Muscle of leg (tissue), 11 donors: ENCODE results near the gene MS4A10. TPM values are rescaled to one million over a fixed set of nuclear protein-coding genes. Genes with fewer than 3 reads are reported as not detected.
"Not testable (repeated sequence)": the region's sequence is repeated elsewhere in the genome, so short reads cannot be mapped to it uniquely, and the experiment has no call there.

Experiments
- DNase-seq: peaks from one replicate; pipeline ENCODE4 v3.0.0; 2013
- H3K27ac ChIP-seq: one replicate; pipeline ENCODE4 v1.5.1; 2013; ENCODE audit warnings: mild to moderate bottlenecking, low read length, control low read depth
- H3K27me3 ChIP-seq: one replicate; pipeline ENCODE4 v1.6.1; 2013; ENCODE audit warnings: low read length; ENCODE audit not compliant: control insufficient read depth, insufficient read depth
- H3K36me3 ChIP-seq: one replicate; pipeline ENCODE4 v1.6.1; 2013; ENCODE audit warnings: low read length; ENCODE audit not compliant: control insufficient read depth, insufficient read depth
- H3K4me1 ChIP-seq: one replicate; pipeline ENCODE4 v1.6.1; 2013; ENCODE audit warnings: low read length; ENCODE audit not compliant: control insufficient read depth, insufficient read depth
- H3K4me3 ChIP-seq: one replicate; pipeline ENCODE4 v1.5.1; 2013; ENCODE audit warnings: low read length, control low read depth
- H3K9me3 ChIP-seq: replicated peaks from 2 replicates; pipeline ENCODE4 v1.6.1; 2013; ENCODE audit warnings: low read depth, low read length; ENCODE audit not compliant: control insufficient read depth
- WGBS: methylation state at CpG from one replicate; pipeline ENCODE4 v1.1.5; 2013; ENCODE audit warnings: missing lambda C conversion rate; ENCODE audit not compliant: insufficient coverage; 5-methylcytosine and 5-hydroxymethylcytosine counted together
- polyA plus RNA-seq, 8 donors: library from polyadenylated mRNA; unstranded; fragments of 120-200 nt; gene quantifications; one replicate each; pipeline versions ENCODE4 v1.2.1 to v1.2.3, GENCODE V29; 2013; ENCODE audit warnings: inconsistent platforms in 1 of 8, low replicate concordance in 1 of 8; ENCODE audit not compliant: insufficient read length in 8 of 8, insufficient read depth in 1 of 8
- total RNA-seq: library from RNA; stranded (reverse); fragments of 120-200 nt; gene quantifications from one replicate; pipeline ENCODE4 v1.2.4, GENCODE V29; 2013

The MS4A10 gene
- total and polyA plus RNA-seq, 9 donors: 0.09 to 0.11 TPM; not detected in 7

GRCh38 chr11:60818057-60818456 lies 32.9 kb downstream of the MS4A10 start:
- no peak overlapping the region for H3K4me3 ChIP-seq
- 70% methylated on average over 4 of the region's 4 CpGs for WGBS
- no peak for DNase-seq
- peaks cover 12% of the 10 kb centered on the region for H3K9me3 ChIP-seq
- H3K4me1 ChIP-seq: no peaks in the 10 kb centered on the region
- H3K27ac ChIP-seq: no peak overlapping the region
- H3K36me3 ChIP-seq: no peaks in the 10 kb centered on the region
- no peaks in the 10 kb centered on the region for H3K27me3 ChIP-seq

GRCh38 chr11:60821827-60822599 lies 36.9 kb downstream of the MS4A10 start:
- H3K27me3 ChIP-seq: no peaks in the 10 kb centered on the region
- H3K9me3 ChIP-seq: peaks cover 5% of the 10 kb centered on the region
- no peak overlapping the region for H3K4me3 ChIP-seq
- no peaks in the 10 kb centered on the region for H3K36me3 ChIP-seq
- H3K4me1 ChIP-seq: no peaks in the 10 kb centered on the region
- DNase-seq: no peak
- 59% methylated on average over 6 of the region's 15 CpGs for WGBS
- H3K27ac ChIP-seq: no peak overlapping the region

- not testable (repeated sequence) for H3K36me3 ChIP-seq, H3K27ac ChIP-seq, H3K9me3 ChIP-seq, H3K4me1 ChIP-seq, H3K4me3 ChIP-seq, H3K27me3 ChIP-seq, DNase-seq
- WGBS: 91% methylated on average over 5 of the region's 5 CpGs
These were observed 38.7 kb downstream of the MS4A10 start for GRCh38 chr11:60823745-60824306.

GRCh38 chr11:60825118-60825517 lies 40.0 kb downstream of the MS4A10 start:
- 80% methylated on average over 5 of the region's 5 CpGs for WGBS
- no peaks in the 10 kb centered on the region for H3K36me3 ChIP-seq
- H3K4me1 ChIP-seq: no peaks in the 10 kb centered on the region
- no peak overlapping the region for H3K4me3 ChIP-seq
- no peak overlapping the region for H3K27ac ChIP-seq
- no peaks in the 10 kb centered on the region for H3K9me3 ChIP-seq
- H3K27me3 ChIP-seq: no peaks in the 10 kb centered on the region
- no peak for DNase-seq

GRCh38 chr11:60825790-60826189 lies 40.7 kb downstream of the MS4A10 start:
- H3K4me3 ChIP-seq: no peak overlapping the region
- H3K27me3 ChIP-seq: no peaks in the 10 kb centered on the region
- no peaks in the 10 kb centered on the region for H3K36me3 ChIP-seq
- no peaks in the 10 kb centered on the region for H3K4me1 ChIP-seq
- H3K27ac ChIP-seq: no peak overlapping the region
- DNase-seq: no peak
- WGBS: 75% methylated on average over 6 of the region's 6 CpGs
- no peaks in the 10 kb centered on the region for H3K9me3 ChIP-seq

GRCh38 chr11:60830478-60831142 lies 45.5 kb downstream of the MS4A10 start:
- Histone ChIP-seq H3K36me3 (no peaks in the 10 kb centered on the region), H3K27me3 (no peaks in the 10 kb centered on the region), H3K27ac (no peak overlapping the region), H3K4me3 (no peak overlapping the region), H3K4me1 (peaks cover 3% of the 10 kb centered on the region), H3K9me3 (no peaks in the 10 kb centered on the region)
- 24% methylated on average over 7 of the region's 10 CpGs for WGBS
- no peak for DNase-seq

- H3K27ac ChIP-seq: no peak overlapping the region
- DNase-seq: peak; percentile 83
- no peaks in the 10 kb centered on the region for H3K9me3 ChIP-seq
- no peaks in the 10 kb centered on the region for H3K36me3 ChIP-seq
- H3K4me3 ChIP-seq: no peak overlapping the region
- peaks cover 3% of the 10 kb centered on the region for H3K4me1 ChIP-seq
- 21% methylated on average over 8 of the region's 8 CpGs for WGBS
- no peaks in the 10 kb centered on the region for H3K27me3 ChIP-seq
These were observed 46.0 kb downstream of the MS4A10 start for GRCh38 chr11:60831143-60831500.

GRCh38 chr11:60831501-60832079 lies 46.5 kb downstream of the MS4A10 start:
- H3K27me3 ChIP-seq: no peaks in the 10 kb centered on the region
- 11% methylated on average over 1 of the region's 7 CpGs for WGBS
- H3K27ac ChIP-seq: no peak overlapping the region
- DNase-seq: no peak
- H3K36me3 ChIP-seq: no peaks in the 10 kb centered on the region
- H3K4me3 ChIP-seq: no peak overlapping the region
- H3K9me3 ChIP-seq: no peaks in the 10 kb centered on the region
- peaks cover 3% of the 10 kb centered on the region for H3K4me1 ChIP-seq

GRCh38 chr11:60834742-60835533 lies 49.8 kb downstream of the MS4A10 start:
- Histone ChIP-seq H3K27me3 (no peaks in the 10 kb centered on the region), H3K36me3 (no peaks in the 10 kb centered on the region), H3K4me3 (no peak overlapping the region), H3K9me3 (no peaks in the 10 kb centered on the region), H3K27ac (no peak overlapping the region), H3K4me1 (peaks cover 4% of the 10 kb centered on the region)
- WGBS: 51% methylated on average over 5 of the region's 7 CpGs
- no peak for DNase-seq

GRCh38 chr11:60835534-60835846 lies 50.4 kb downstream of the MS4A10 start:
- no peaks in the 10 kb centered on the region for H3K36me3 ChIP-seq
- H3K9me3 ChIP-seq: no peaks in the 10 kb centered on the region
- H3K4me3 ChIP-seq: no peak overlapping the region
- H3K4me1 ChIP-seq: peaks cover 8% of the 10 kb centered on the region
- H3K27ac ChIP-seq: no peak overlapping the region
- WGBS: 57% methylated on average over 1 of the region's 3 CpGs
- no peaks in the 10 kb centered on the region for H3K27me3 ChIP-seq
- DNase-seq: peak; percentile 68
